GM23338 (cell line): Measurements from ENCODE around the gene FMO3. TPM values are rescaled to one million over a fixed set of nuclear protein-coding genes. Genes with fewer than 3 reads are reported as not detected.

Experiments used
- ATAC-seq: fragments of 200-7000 bp; cut with Tn5 transposase; 3 replicates; pipeline ENCODE4 v1.9.1; 2020
- DNase-seq: peaks from one replicate; pipeline ENCODE4 v3.0.0-alpha.2; 2015; ENCODE audit warnings: low spot score
- H2AFZ ChIP-seq: fragments of 200-600 bp; sonication (generic); 2 replicates; pipeline ENCODE4 v1.8.0; 2016; ENCODE audit warnings: antibody characterized with exemption, mild to moderate bottlenecking, moderate library complexity
- H3F3A ChIP-seq: fragments of 200-600 bp; sonication (generic); replicated peaks from 2 replicates; pipeline ENCODE4 v1.8.0; 2017; ENCODE audit warnings: antibody characterized with exemption, mixed run types, low read depth
- H3K27ac ChIP-seq: fragments of 200-600 bp; sonication (generic); 2 replicates; pipeline ENCODE4 v1.6.1; 2016; ENCODE audit warnings: low read depth
- H3K27me3 ChIP-seq: fragments of 200-600 bp; sonication (generic); 2 replicates; pipeline ENCODE4 v1.8.0; 2016; ENCODE audit warnings: mild to moderate bottlenecking, mixed run types, moderate library complexity; ENCODE audit not compliant: insufficient read depth
- H3K36me3 ChIP-seq: fragments of 200-600 bp; sonication (generic); 2 replicates; pipeline ENCODE4 v1.8.0; 2016; ENCODE audit warnings: mild to moderate bottlenecking; ENCODE audit not compliant: insufficient read depth
- H3K4me1 ChIP-seq: fragments of 200-600 bp; sonication (generic); 2 replicates; pipeline ENCODE4 v1.8.0; 2016; ENCODE audit warnings: mild to moderate bottlenecking, moderate library complexity; ENCODE audit not compliant: insufficient read depth
- H3K4me2 ChIP-seq: fragments of 200-600 bp; sonication (generic); 2 replicates; pipeline ENCODE4 v1.7.1; 2017; ENCODE audit warnings: mixed run types
- H3K4me3 ChIP-seq: fragments of 200-600 bp; sonication (generic); 2 replicates; pipeline ENCODE4 v1.6.1; 2016; ENCODE audit warnings: mixed run types
- H3K79me2 ChIP-seq: fragments of 200-600 bp; sonication (generic); replicated peaks from 2 replicates; pipeline ENCODE4 v1.8.0; 2017; ENCODE audit warnings: mild to moderate bottlenecking; ENCODE audit not compliant: insufficient read depth
- H3K9me2 ChIP-seq: fragments of 200-600 bp; sonication (generic); 2 replicates; pipeline ENCODE4 v1.8.0; 2017; ENCODE audit not compliant: insufficient read depth
- H4K20me1 ChIP-seq: fragments of 200-600 bp; sonication (generic); replicated peaks from 2 replicates; pipeline ENCODE4 v1.8.0; 2017; ENCODE audit warnings: mild to moderate bottlenecking; ENCODE audit not compliant: insufficient read depth
- H3K27ac Mint-ChIP-seq: 2 replicates; pipeline ENCODE4 v1.8.0; 2020; ENCODE audit warnings: inconsistent platforms, mild to moderate bottlenecking, moderate library complexity, mixed read lengths
- H3K27me3 Mint-ChIP-seq: 3 replicates; pipeline ENCODE4 v1.8.0; 2022; ENCODE audit warnings: low read depth, mild to moderate bottlenecking, moderate library complexity, mixed read lengths, inconsistent platforms; ENCODE audit not compliant: insufficient read depth, poor library complexity
- H3K36me3 Mint-ChIP-seq: 3 replicates; pipeline ENCODE4 v1.8.0; 2021; ENCODE audit warnings: low read depth, mild to moderate bottlenecking, inconsistent platforms, moderate library complexity, mixed read lengths
- H3K4me1 Mint-ChIP-seq: 3 replicates; pipeline ENCODE4 v1.8.0; 2020; ENCODE audit warnings: mild to moderate bottlenecking, inconsistent platforms, mixed read lengths
- H3K4me3 Mint-ChIP-seq: 3 replicates; pipeline ENCODE4 v1.8.0; 2021; ENCODE audit warnings: moderate library complexity, mild to moderate bottlenecking, inconsistent platforms, mixed read lengths
- H3K9me3 Mint-ChIP-seq: 3 replicates; pipeline ENCODE4 v1.8.0; 2020; ENCODE audit warnings: moderate library complexity, mild to moderate bottlenecking, inconsistent platforms, mixed read lengths
- CREB1 ChIP-seq: fragments of 250-450 bp; sonication (Bioruptor Pico); IDR thresholded peaks from 2 replicates; pipeline ENCODE4 v1.5.0; 2020; ENCODE audit warnings: low read depth, mild to moderate bottlenecking, moderate library complexity
- EZH2phosphoT487 ChIP-seq: fragments of 200-600 bp; sonication (generic); IDR thresholded peaks from one replicate; pipeline ENCODE4 v1.8.1; 2018; ENCODE audit warnings: antibody characterized with exemption; ENCODE audit not compliant: unreplicated experiment
- NANOG ChIP-seq: IDR thresholded peaks from 2 replicates; pipeline ENCODE4 v1.6.1; 2016; ENCODE audit warnings: antibody characterized with exemption, borderline replicate concordance
- STAT1 ChIP-seq: IDR thresholded peaks from one replicate; pipeline ENCODE4 v1.6.1; 2016; ENCODE audit warnings: antibody characterized with exemption; ENCODE audit not compliant: unreplicated experiment
- ZNF331 ChIP-seq: fragments of 250-450 bp; sonication (Bioruptor Pico); IDR thresholded peaks from 2 replicates; pipeline ENCODE4 v1.5.0; 2020; ENCODE audit warnings: low read depth, mild to moderate bottlenecking, moderate library complexity
- ZNF462 ChIP-seq: fragments of 250-450 bp; sonication (Bioruptor Pico); IDR thresholded peaks from 2 replicates; pipeline ENCODE4 v1.5.0; 2020; ENCODE audit warnings: mild to moderate bottlenecking, moderate library complexity
- polyA plus RNA-seq: library from polyadenylated mRNA; unstranded; fragments of >200 nt; fragmentation: Nextera tagmentation; extraction: Ambion mirVana; gene quantifications from 2 replicates; pipeline ENCODE4 v1.2.1, GENCODE V29; 2016
- total RNA-seq: library from RNA; depleted of rRNA; stranded (reverse); fragments of >200 nt; shearing (Covaris generic); gene quantifications from 2 replicates; pipeline ENCODE4 v1.2.3, GENCODE V29; 2014

FMO3 gene
- total and polyA plus RNA-seq, 2 experiments from 2014 or later = 0.26 TPM; not detected in 1

GRCh38 chr1:171127501-171127900 lies 36.8 kb downstream of the FMO3 start (continued):
- TF ChIP-seq ZNF462 (CRISPR knock-in tag) (no peak), STAT1 (no peak), ZNF331 (CRISPR knock-in tag) (no peak), NANOG (no peak)

DNA sequence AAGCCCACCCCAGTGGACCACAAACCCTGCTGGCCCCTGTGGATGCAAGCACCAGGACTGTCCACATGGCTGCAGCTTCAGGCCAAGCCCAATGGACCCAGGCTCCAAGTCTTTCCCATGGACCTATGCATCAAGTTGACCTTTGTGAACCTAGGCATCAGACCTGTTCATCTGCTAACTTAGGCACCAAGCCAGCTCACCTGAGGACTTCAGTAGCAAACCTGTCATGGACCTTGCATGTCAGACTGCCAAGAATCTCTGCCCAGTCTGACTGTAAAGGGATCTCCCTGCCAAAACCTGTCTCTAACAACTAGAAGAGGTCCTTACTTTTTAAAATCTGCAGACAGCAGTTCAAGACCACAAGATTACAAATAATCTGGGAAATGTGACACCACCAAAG lies 37.8 kb downstream of the FMO3 start:
- Mint-ChIP-seq H3K4me1 (0 out of 3 replicates have a peak, but pooled peaks cover 2% of the 10 kb centered on the region), H3K4me3 (no peak overlapping the region), H3K27ac (no peak overlapping the region), H3K9me3 (no peaks in the 10 kb centered on the region; the same call in 2 of the 3 replicates), H3K36me3 (no peaks in the 10 kb centered on the region), H3K27me3 (no peaks in the 10 kb centered on the region)
- ATAC-seq (no peak), DNase-seq (no peak)
- no peaks in the 10 kb centered on the region for H4K20me1 ChIP-seq
- H3K4me3 ChIP-seq = no peak overlapping the region
- H3F3A ChIP-seq = no peaks in the 10 kb centered on the region
- no peaks in the 10 kb centered on the region for H3K4me1 ChIP-seq
- H3K27me3 ChIP-seq = no peaks in the 10 kb centered on the region
- H2AFZ ChIP-seq = no peak overlapping the region
- H3K27ac ChIP-seq = no peak overlapping the region
- H3K9me2 ChIP-seq = 0 out of 2 replicates have a peak, but pooled peaks cover 4% of the 10 kb centered on the region
- no peak overlapping the region for H3K4me2 ChIP-seq
- no peaks in the 10 kb centered on the region for H3K36me3 ChIP-seq
- H3K79me2 ChIP-seq = no peaks in the 10 kb centered on the region
- no peak for TF ChIP-seq STAT1
- no peak for TF ChIP-seq NANOG
- TF ChIP-seq EZH2phosphoT487 = no peak
- TF ChIP-seq ZNF462 (CRISPR knock-in tag) = no peak
- TF ChIP-seq CREB1 (CRISPR knock-in tag) = no peak
